Smooth muscle cell of bladder (primary cell): Measurements from ENCODE around the gene IFNA4. TPM values are rescaled to one million over a fixed set of nuclear protein-coding genes. Genes with fewer than 3 reads are reported as not detected.

Experiments
- total RNA-seq: library from RNA; depleted of rRNA; stranded (reverse); fragments of >200 nt; gene quantifications from 2 replicates; pipeline ENCODE4 v1.2.3, GENCODE V29; 2014

The IFNA4 gene
- not detected in 2 replicates for total RNA-seq

GRCh38 chr9:21187487-21187886 lies at the start of gene IFNA4:
IFNA4 (minus strand) TSS chr9:21187587; CDS start chr9:21187531, 56 bp downstream.

GRCh38 chr9:21228122-21228521 lies 40.7 kb upstream of the IFNA4 start, which contains the start of gene IFNA17:
IFNA17 (minus strand) TSS chr9:21228222; CDS start chr9:21228173, 49 bp downstream.

GRCh38 chr9:21217211-21217610 lies 29.8 kb upstream of the IFNA4 start, which contains the start of gene IFNA16:
IFNA16 (minus strand) TSS chr9:21217311; CDS start chr9:21217305, 6 bp downstream.

GRCh38 chr9:21207043-21207442 lies 19.7 kb upstream of the IFNA4 start, which contains the start of gene IFNA10:
IFNA10 (minus strand) TSS chr9:21207143; CDS start chr9:21207097, 46 bp downstream.

GRCh38 chr9:21202105-21202504 lies 14.7 kb upstream of the IFNA4 start, which contains the start of gene IFNA7:
IFNA7 (minus strand) TSS chr9:21202205; CDS start chr9:21202165, 40 bp downstream.

GRCh38 chr9:21166560-21166959 lies 20.8 kb downstream of the IFNA4 start, which contains the start of gene IFNA21:
IFNA21 (minus strand) TSS chr9:21166660; CDS start chr9:21166612, 48 bp downstream.

GRCh38 chr9:21141427-21141882 lies 45.9 kb downstream of the IFNA4 start, which contains the start of gene IFNW1:
IFNW1 (minus strand) TSS chr9:21141832; CDS start chr9:21141570, 262 bp downstream.

Other genes starting within 250 kb of the IFNA4 start
- 6.9 and 7.0 TPM in 2 replicates for gene HACD4, start 155.9 kb downstream of the IFNA4 start, total RNA-seq
- gene IFNB1, start 109.6 kb downstream of the IFNA4 start, total RNA-seq: not detected in 2 replicates
- not detected in 2 replicates for gene IFNW1, start 45.8 kb downstream of the IFNA4 start, total RNA-seq
- gene IFNA21, start 20.9 kb downstream of the IFNA4 start, total RNA-seq: not detected in 2 replicates
- gene IFNA7, start 14.6 kb upstream of the IFNA4 start, total RNA-seq: not detected in 2 replicates
- not detected in 2 replicates for gene IFNA10, start 19.6 kb upstream of the IFNA4 start, total RNA-seq
- gene IFNA16, start 29.7 kb upstream of the IFNA4 start, total RNA-seq: not detected in 2 replicates
- gene IFNA17, start 40.6 kb upstream of the IFNA4 start, total RNA-seq: not detected in 2 replicates
- gene IFNA14, start 52.4 kb upstream of the IFNA4 start, total RNA-seq: not detected in 2 replicates
- gene IFNA5, start 117.7 kb upstream of the IFNA4 start, total RNA-seq: not detected in 2 replicates
- 29.2 and 37.3 TPM in 2 replicates for gene KLHL9, start 147.8 kb upstream of the IFNA4 start, total RNA-seq
- gene IFNA6, start 163.3 kb upstream of the IFNA4 start, total RNA-seq: not detected in 2 replicates
- gene IFNA13, start 180.5 kb upstream of the IFNA4 start, total RNA-seq: not detected in 2 replicates
- not detected in 2 replicates for gene IFNA2, start 197.8 kb upstream of the IFNA4 start, total RNA-seq
- not detected in 2 replicates for gene IFNA8, start 221.5 kb upstream of the IFNA4 start, total RNA-seq